Measurements from ENCODE around the gene ATP11A.
"Not testable (repeated sequence)": the region's sequence is repeated elsewhere in the genome, so short reads cannot be mapped to it uniquely, and the experiment has no call there.

The ATP11A gene

GRCh38 chr13:112839356-112840105, 149.7 kb downstream of the ATP11A start:
- no peak for DNase-seq (ENCODE audit: low spot score)

- DNase-seq (ENCODE audit: low spot score), result no peak
Observed at GRCh38 chr13:112840472-112841302, 150.8 kb downstream of the ATP11A start.

- not testable (repeated sequence) for DNase-seq (ENCODE audit: low spot score)
Observed at GRCh38 chr13:112841303-112842015, 151.6 kb downstream of the ATP11A start.

GRCh38 chr13:112842343-112842856, 152.6 kb downstream of the ATP11A start:
- DNase-seq (ENCODE audit: low spot score), result peak; percentile 9

- DNase-seq (ENCODE audit: low spot score), result no peak
Observed at GRCh38 chr13:112842931-112843391, 153.1 kb downstream of the ATP11A start.

GRCh38 chr13:112843392-112844111, 153.7 kb downstream of the ATP11A start:
- DNase-seq (ENCODE audit: low spot score), result no peak

GRCh38 chr13:112844411-112844810, 154.6 kb downstream of the ATP11A start:
- DNase-seq (ENCODE audit: low spot score), result no peak

- no peak for DNase-seq (ENCODE audit: low spot score)
Observed at GRCh38 chr13:112844879-112845278, 155.0 kb downstream of the ATP11A start.

- no peak for DNase-seq (ENCODE audit: low spot score)
Observed at GRCh38 chr13:112845511-112846144, 155.8 kb downstream of the ATP11A start.

- DNase-seq (ENCODE audit: low spot score), result no peak
Observed at GRCh38 chr13:112846411-112847115, 156.7 kb downstream of the ATP11A start.

GRCh38 chr13:112849500-112849899, 159.7 kb downstream of the ATP11A start:
- no peak for DNase-seq (ENCODE audit: low spot score)

- DNase-seq (ENCODE audit: low spot score), result no peak
Observed at GRCh38 chr13:112850273-112850672, 160.4 kb downstream of the ATP11A start.

GRCh38 chr13:112851107-112852038, 161.5 kb downstream of the ATP11A start:
- DNase-seq (ENCODE audit: low spot score), result no peak

GRCh38 chr13:112852392-112852791, 162.6 kb downstream of the ATP11A start:
- no peak for DNase-seq (ENCODE audit: low spot score)

- no peak for DNase-seq (ENCODE audit: low spot score)
Observed at GRCh38 chr13:112852808-112853207, 163.0 kb downstream of the ATP11A start.

GRCh38 chr13:112854321-112854720, 164.5 kb downstream of the ATP11A start:
- DNase-seq (ENCODE audit: low spot score), result no peak

- no peak for DNase-seq (ENCODE audit: low spot score)
Observed at GRCh38 chr13:112855859-112856258, 166.0 kb downstream of the ATP11A start.

- no peak for DNase-seq (ENCODE audit: low spot score)
Observed at GRCh38 chr13:112857914-112858490, 168.2 kb downstream of the ATP11A start.
